AML-193 (cell line): ENCODE measurements around the gene KIAA0586.

ENCODE experiments used
- DNase-seq, 2 experiments: peaks; one replicate each; lab custom pipeline; 2025; lab: John Stamatoyannopoulos, UW

KIAA0586 gene

GRCh38 chr14:58598028-58598803 lies 170.7 kb downstream of the KIAA0586 start:
- no peak for DNase-seq

GRCh38 chr14:58598804-58599525 lies 171.4 kb downstream of the KIAA0586 start:
- DNase-seq, result no peak

GRCh38 chr14:58599707-58600106 lies 172.2 kb downstream of the KIAA0586 start:
- no peak for DNase-seq
